MCF 10A (cell line): ENCODE measurements around the gene PLEKHH3. TPM values are rescaled to one million over a fixed set of nuclear protein-coding genes. Genes with fewer than 3 reads are reported as not detected.

Source experiments
- BruUV-seq: library from RNA; stranded (reverse); fragments of 400-500 nt; replicated peaks from 2 replicates; lab custom pipeline; 2021; lab: Mats Ljungman, UMichigan
- CTCF ChIA-PET: fragments of 300-600 bp; sonication (Branson Sonifier 250); formaldehyde crosslinking; extraction: SDS; loops from one replicate; lab custom pipeline; 2021; ENCODE audit warnings: antibody characterized with exemption, inconsistent platforms; lab: Yijun Ruan, JAX
- POLR2A ChIA-PET: fragments of 300-600, 350-650 bp; sonication (Branson Sonifier 250); formaldehyde crosslinking; extraction: SDS; loops from one replicate; lab custom pipeline; 2020; ENCODE audit warnings: antibody characterized with exemption, inconsistent platforms; lab: Yijun Ruan, JAX
- DNase-seq: peaks from one replicate; pipeline ENCODE4 v3.0.0-alpha.2; 2018; ENCODE audit not compliant: unreplicated experiment
- H3K27ac Mint-ChIP-seq: one replicate; pipeline ENCODE4 v1.8.0; 2022; ENCODE audit warnings: mild to moderate bottlenecking, low read depth, mixed read lengths; ENCODE audit not compliant: unreplicated experiment
- H3K27me3 Mint-ChIP-seq: one replicate; pipeline ENCODE4 v1.8.0; 2022; ENCODE audit warnings: mixed read lengths; ENCODE audit not compliant: insufficient read depth, unreplicated experiment
- H3K36me3 Mint-ChIP-seq: one replicate; pipeline ENCODE4 v1.8.0; 2022; ENCODE audit warnings: mild to moderate bottlenecking, moderate library complexity, mixed read lengths; ENCODE audit not compliant: insufficient read depth, unreplicated experiment
- H3K4me1 Mint-ChIP-seq: one replicate; pipeline ENCODE4 v1.8.0; 2022; ENCODE audit warnings: mixed read lengths; ENCODE audit not compliant: insufficient read depth, unreplicated experiment
- H3K4me3 Mint-ChIP-seq: one replicate; pipeline ENCODE4 v1.8.0; 2022; ENCODE audit warnings: mild to moderate bottlenecking, moderate library complexity, mixed read lengths; ENCODE audit not compliant: unreplicated experiment
- H3K9me3 Mint-ChIP-seq: one replicate; pipeline ENCODE4 v1.8.0; 2022; ENCODE audit warnings: mixed read lengths; ENCODE audit not compliant: unreplicated experiment
- intact Hi-C: fragments of 100-400 bp; cut with micrococcal nuclease; formaldehyde crosslinking; loops from 2 replicates; pipeline ENCODE4 v1.14.1; 2022
- total RNA-seq: library from RNA; stranded (reverse); gene quantifications from 2 replicates; pipeline ENCODE4 v1.2.3, GENCODE V29; 2022
- TF ChIP-seq, protein P1 (sequence below): fragments of 200-600 bp; IDR thresholded peaks from one replicate; pipeline ENCODE4 v1.8.0; 2022; ENCODE audit warnings: antibody characterized with exemption, mild to moderate bottlenecking; ENCODE audit not compliant: unreplicated experiment

The PLEKHH3 gene
- total RNA-seq, 1 experiment from 2014 or later = 12.5 TPM

DNA sequence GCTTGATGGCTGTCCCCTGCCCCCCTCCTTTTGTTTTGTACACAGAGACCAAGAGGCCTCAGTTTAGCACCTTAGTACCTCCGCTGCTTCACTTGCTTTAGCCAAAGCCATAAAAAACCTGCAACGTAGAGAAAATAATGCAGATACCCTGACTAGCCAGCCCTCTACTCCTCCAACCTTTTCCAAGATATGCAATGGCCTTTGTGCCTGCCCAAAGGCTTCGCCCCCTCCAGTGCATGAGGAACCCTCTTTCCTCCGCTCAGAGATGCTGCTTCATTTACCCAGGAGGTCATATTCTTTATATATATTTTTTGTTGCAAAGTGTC, 22.6 kb upstream of the PLEKHH3 start:
- no peak for DNase-seq
- Mint-ChIP-seq H3K27me3 (no peaks in the 10 kb centered on the region), H3K4me1 (no peaks in the 10 kb centered on the region), H3K4me3 (no peak overlapping the region), H3K9me3 (no peaks in the 10 kb centered on the region), H3K27ac (no peak overlapping the region), H3K36me3 (peaks cover 32% of the 10 kb centered on the region)
- intact Hi-C loops = no loop called here
- TF ChIP-seq, protein P1, sequence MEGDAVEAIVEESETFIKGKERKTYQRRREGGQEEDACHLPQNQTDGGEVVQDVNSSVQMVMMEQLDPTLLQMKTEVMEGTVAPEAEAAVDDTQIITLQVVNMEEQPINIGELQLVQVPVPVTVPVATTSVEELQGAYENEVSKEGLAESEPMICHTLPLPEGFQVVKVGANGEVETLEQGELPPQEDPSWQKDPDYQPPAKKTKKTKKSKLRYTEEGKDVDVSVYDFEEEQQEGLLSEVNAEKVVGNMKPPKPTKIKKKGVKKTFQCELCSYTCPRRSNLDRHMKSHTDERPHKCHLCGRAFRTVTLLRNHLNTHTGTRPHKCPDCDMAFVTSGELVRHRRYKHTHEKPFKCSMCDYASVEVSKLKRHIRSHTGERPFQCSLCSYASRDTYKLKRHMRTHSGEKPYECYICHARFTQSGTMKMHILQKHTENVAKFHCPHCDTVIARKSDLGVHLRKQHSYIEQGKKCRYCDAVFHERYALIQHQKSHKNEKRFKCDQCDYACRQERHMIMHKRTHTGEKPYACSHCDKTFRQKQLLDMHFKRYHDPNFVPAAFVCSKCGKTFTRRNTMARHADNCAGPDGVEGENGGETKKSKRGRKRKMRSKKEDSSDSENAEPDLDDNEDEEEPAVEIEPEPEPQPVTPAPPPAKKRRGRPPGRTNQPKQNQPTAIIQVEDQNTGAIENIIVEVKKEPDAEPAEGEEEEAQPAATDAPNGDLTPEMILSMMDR = no peak
- CTCF ChIA-PET = interaction anchor here (1.0 kb wide), 1 partner anchor 28 kb away, joined by 4 read pairs; no protein-coding TSS in a partner anchor
- POLR2A ChIA-PET = interaction anchor here (0.9 to 1.0 kb wide), 2 partner anchors 9 to 112 kb away, joined by 3 to 5 read pairs; no protein-coding TSS in a partner anchor
- no TSS peak for BruUV-seq

DNA sequence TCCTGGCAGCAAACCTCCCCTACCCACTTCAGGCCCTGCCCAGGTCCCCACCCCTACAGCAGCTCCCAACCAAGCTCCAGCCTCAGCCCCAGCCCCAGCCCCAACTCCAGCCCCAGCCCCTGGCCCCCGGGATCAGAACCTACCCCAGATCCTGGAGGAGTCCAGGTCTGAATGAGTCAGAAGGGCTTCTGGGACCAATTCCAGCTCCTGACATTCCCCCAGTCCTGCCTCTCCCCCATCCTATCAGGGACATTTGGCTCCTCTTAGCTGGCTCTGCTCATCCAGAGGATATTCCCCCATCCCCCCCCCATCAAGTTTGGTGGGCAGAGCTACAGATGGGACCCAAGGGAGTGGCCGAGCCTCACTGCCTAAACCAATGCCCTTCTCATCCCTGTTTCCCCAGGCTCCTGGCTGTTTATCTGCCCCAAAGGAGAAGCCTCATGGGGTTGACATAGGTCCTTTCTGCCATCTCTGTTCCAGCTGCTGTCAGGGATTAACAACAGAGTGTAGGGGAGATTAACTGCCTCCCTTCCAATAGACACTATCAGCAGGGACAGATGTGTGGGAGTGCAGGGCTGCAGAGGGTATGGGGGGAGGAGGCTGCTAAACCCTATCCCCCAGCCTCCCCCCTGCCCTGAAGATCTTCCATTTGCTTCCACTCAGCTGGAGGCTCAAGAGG, 22.1 kb upstream of the PLEKHH3 start:
- intact Hi-C loops = no loop called here
- TF ChIP-seq, protein P1 = no peak
- no TSS peak for BruUV-seq
- H3K4me3 Mint-ChIP-seq = no peak overlapping the region
- no peak overlapping the region for H3K27ac Mint-ChIP-seq
- CTCF ChIA-PET = interaction anchor here (0.6 kb wide), 1 partner anchor 496 kb away, joined by 3 read pairs; no protein-coding TSS in a partner anchor
- peak; percentile 43 for DNase-seq
- no peaks in the 10 kb centered on the region for H3K9me3 Mint-ChIP-seq
- H3K4me1 Mint-ChIP-seq = no peaks in the 10 kb centered on the region
- peaks cover 28% of the 10 kb centered on the region for H3K36me3 Mint-ChIP-seq
- no peaks in the 10 kb centered on the region for H3K27me3 Mint-ChIP-seq
- POLR2A ChIA-PET = interaction anchor here (0.9 to 1.0 kb wide), 2 partner anchors 10 to 111 kb away, joined by 3 to 5 read pairs; no protein-coding TSS in a partner anchor

DNA sequence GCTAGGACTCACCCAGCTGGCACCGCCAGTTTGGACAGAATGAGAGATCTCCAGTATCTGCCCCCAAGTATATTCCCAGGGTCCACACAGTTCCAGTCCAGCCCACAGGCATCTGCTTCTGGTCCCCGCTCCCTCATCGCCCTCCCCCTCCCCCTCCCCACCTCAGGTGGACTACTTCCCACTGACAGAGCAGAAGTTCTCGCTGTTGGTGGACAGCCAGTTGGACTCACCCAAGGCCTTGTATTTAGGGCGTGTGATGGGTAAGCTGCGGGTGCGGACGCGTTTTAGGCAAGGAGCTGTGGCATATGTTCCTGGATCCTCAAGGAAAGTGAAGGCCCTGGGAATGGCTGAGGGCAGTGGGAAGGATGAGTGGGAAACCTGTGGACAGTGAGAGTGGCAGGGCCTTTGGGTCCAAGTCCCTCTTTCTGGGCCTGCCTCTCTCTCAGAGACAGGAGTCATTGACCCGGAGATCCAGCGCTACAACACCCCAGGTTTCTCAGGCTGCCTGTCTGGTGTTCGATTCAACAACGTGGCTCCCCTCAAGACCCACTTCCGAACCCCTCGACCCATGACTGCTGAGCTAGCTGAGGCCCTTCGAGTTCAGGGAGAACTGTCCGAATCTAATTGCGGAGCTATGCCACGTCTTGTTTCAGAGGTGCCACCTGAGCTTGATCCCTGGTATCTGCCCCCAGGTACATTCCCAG, 20.5 kb upstream of the PLEKHH3 start:
- no peak overlapping the region for H3K27ac Mint-ChIP-seq
- no peaks in the 10 kb centered on the region for H3K9me3 Mint-ChIP-seq
- no TSS peak for BruUV-seq
- intact Hi-C loops = no loop called here
- TF ChIP-seq, protein P1 = no peak
- peaks cover 14% of the 10 kb centered on the region for H3K36me3 Mint-ChIP-seq
- ChIA-PET POLR2A (interaction anchor here (0.6 to 0.8 kb wide), 2 partner anchors 119 to 924 kb away, joined by 3 to 4 read pairs; no protein-coding TSS in a partner anchor), CTCF (interaction anchor here (0.6 kb wide), 2 partner anchors 16 to 743 kb away, joined by 3 to 4 read pairs; no protein-coding TSS in a partner anchor)
- H3K4me3 Mint-ChIP-seq = no peak overlapping the region
- no peaks in the 10 kb centered on the region for H3K4me1 Mint-ChIP-seq
- H3K27me3 Mint-ChIP-seq = no peaks in the 10 kb centered on the region
- no peak for DNase-seq

DNA sequence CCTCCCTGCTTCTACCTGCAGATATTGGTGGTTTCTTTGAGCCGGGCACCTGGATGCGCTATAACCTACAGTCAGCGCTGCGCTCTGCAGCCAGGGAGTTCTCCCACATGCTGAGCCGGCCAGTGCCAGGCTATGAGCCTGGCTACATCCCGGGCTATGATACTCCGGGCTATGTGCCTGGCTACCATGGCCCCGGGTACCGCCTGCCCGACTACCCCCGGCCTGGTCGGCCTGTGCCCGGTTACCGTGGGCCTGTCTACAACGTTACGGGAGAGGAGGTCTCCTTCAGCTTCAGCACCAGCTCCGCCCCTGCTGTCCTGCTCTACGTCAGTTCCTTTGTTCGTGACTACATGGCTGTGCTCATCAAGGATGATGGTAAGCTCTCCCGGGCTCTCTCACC, 18.7 kb upstream of the PLEKHH3 start:
- H3K4me3 Mint-ChIP-seq = no peak overlapping the region
- TF ChIP-seq, protein P1 = no peak
- H3K36me3 Mint-ChIP-seq = peaks cover 8% of the 10 kb centered on the region
- intact Hi-C loops = no loop called here
- ChIA-PET CTCF (interaction anchor here (0.6 kb wide), 3 partner anchors 42 to 1535 kb away, joined by 3 read pairs; no protein-coding TSS in a partner anchor), POLR2A (interaction anchor here (0.6 kb wide), 1 partner anchor 32 kb away, joined by 3 read pairs; no protein-coding TSS in a partner anchor)
- no peaks in the 10 kb centered on the region for H3K27me3 Mint-ChIP-seq
- no peaks in the 10 kb centered on the region for H3K9me3 Mint-ChIP-seq
- H3K27ac Mint-ChIP-seq = no peak overlapping the region
- no peak for DNase-seq
- no TSS peak for BruUV-seq
- no peaks in the 10 kb centered on the region for H3K4me1 Mint-ChIP-seq
